NB4 (cell line): ENCODE data around the gene HMX3.

Experiments used
- POLR2A ChIP-seq: IDR thresholded peaks from 2 replicates; pipeline ENCODE4 v1.6.1; 2011; ENCODE audit warnings: mild to moderate bottlenecking; ENCODE audit not compliant: insufficient read length; ENCODE audit errors: extremely low read depth
- TF ChIP-seq, protein P1 (sequence below): IDR thresholded peaks from one replicate; pipeline ENCODE4 v1.5.1; 2012; ENCODE audit warnings: low read depth, low read length
- TF ChIP-seq, protein P2 (sequence below): IDR thresholded peaks from 2 replicates; pipeline ENCODE4 v1.6.1; 2011; ENCODE audit warnings: low read depth, low read length

DNA sequence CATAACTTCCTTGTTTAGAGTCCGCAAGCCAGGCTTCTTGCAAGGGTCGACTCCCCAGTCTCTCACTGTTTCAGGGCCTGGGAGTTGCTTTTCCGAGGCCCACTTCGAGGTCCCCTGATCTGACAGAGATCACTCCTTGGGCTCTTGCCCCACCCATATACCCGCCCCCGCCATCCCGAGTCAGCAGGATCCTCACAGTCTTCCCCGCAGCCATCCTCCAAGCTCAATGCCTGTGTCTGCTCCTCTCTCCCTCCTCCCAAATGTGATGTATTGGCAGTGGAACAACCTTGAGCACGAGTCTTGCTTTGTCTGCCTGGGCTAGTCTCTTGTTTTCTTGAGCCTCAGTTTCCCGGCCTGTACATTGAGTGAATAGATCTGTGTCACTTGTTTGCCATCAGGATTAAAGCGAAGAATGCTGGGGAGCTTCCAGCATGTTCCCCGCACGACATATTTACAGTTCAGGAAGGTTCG lies 9.8 kb downstream of the HMX3 start:
- TF ChIP-seq, protein P1, sequence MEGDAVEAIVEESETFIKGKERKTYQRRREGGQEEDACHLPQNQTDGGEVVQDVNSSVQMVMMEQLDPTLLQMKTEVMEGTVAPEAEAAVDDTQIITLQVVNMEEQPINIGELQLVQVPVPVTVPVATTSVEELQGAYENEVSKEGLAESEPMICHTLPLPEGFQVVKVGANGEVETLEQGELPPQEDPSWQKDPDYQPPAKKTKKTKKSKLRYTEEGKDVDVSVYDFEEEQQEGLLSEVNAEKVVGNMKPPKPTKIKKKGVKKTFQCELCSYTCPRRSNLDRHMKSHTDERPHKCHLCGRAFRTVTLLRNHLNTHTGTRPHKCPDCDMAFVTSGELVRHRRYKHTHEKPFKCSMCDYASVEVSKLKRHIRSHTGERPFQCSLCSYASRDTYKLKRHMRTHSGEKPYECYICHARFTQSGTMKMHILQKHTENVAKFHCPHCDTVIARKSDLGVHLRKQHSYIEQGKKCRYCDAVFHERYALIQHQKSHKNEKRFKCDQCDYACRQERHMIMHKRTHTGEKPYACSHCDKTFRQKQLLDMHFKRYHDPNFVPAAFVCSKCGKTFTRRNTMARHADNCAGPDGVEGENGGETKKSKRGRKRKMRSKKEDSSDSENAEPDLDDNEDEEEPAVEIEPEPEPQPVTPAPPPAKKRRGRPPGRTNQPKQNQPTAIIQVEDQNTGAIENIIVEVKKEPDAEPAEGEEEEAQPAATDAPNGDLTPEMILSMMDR = no peak
- no peak for TF ChIP-seq POLR2A
- TF ChIP-seq, protein P2, sequence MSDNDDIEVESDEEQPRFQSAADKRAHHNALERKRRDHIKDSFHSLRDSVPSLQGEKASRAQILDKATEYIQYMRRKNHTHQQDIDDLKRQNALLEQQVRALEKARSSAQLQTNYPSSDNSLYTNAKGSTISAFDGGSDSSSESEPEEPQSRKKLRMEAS = no peak
